Mucosa of descending colon (tissue), 3 donors: ENCODE measurements around the gene LUC7L. TPM values are rescaled to one million over a fixed set of nuclear protein-coding genes. Genes with fewer than 3 reads are reported as not detected.
"Not testable (repeated sequence)": the region's sequence is repeated elsewhere in the genome, so short reads cannot be mapped to it uniquely, and the experiment has no call there.

Source experiments
- ATAC-seq: fragments of 200-7000 bp; cut with Tn5 transposase; one replicate; pipeline ENCODE4 v1.9.1; 2020; ENCODE audit warnings: mild to moderate bottlenecking, moderate library complexity
- DNase-seq, 3 donors: peaks; one replicate each; pipeline ENCODE4 v3.0.0-alpha.2; 2020
- H3K36me3 ChIP-seq: fragments of 200-600 bp; one replicate; pipeline ENCODE4 v1.8.0; 2021; ENCODE audit warnings: low read depth, mild to moderate bottlenecking
- H3K4me1 ChIP-seq: fragments of 200-600 bp; one replicate; pipeline ENCODE4 v1.8.0; 2021; ENCODE audit warnings: low read depth, mild to moderate bottlenecking
- H3K4me3 ChIP-seq: fragments of 200-600 bp; one replicate; pipeline ENCODE4 v1.8.0; 2021; ENCODE audit warnings: mild to moderate bottlenecking
- H3K9me3 ChIP-seq: fragments of 200-600 bp; one replicate; pipeline ENCODE4 v1.8.0; 2021; ENCODE audit warnings: mild to moderate bottlenecking
- CTCF ChIP-seq: fragments of 200-600 bp; IDR thresholded peaks from one replicate; pipeline ENCODE4 v1.8.0; 2022; ENCODE audit warnings: antibody characterized with exemption, mild to moderate bottlenecking
- intact Hi-C, 2 donors: fragments of 100-400 bp; cut with DNase I in 1 of 2; cut with micrococcal nuclease in 1 of 2; formaldehyde crosslinking; loops; one replicate each; pipeline versions ENCODE4 v1.11.0 to v1.11.1; 2022; cut with DNase I, micrococcal nuclease
- total RNA-seq, 3 donors: library from RNA; stranded (reverse); fragmentation: NEBNext Ultra II Directional in 2 of 3; extraction: Animal tissue kit (Norgen Biotek cat#: 25700) in 2 of 3; gene quantifications; one replicate each; pipeline versions ENCODE4 v1.2.1 to v1.2.4, GENCODE V29; 2021 to 2023
- donor health status: DM: no; HTN: no; CAD: no; lungs with moderate emphysema.
- donor health status: DM: no; HTN: no; CAD: no.
- donor health status: DM: no; HTN: yes; CAD: no.

The LUC7L gene
- total RNA-seq, 3 donors from 2014 or later: 47.8 to 86.8 (median 67.2) TPM

- intact Hi-C loops: no loop called here
- Histone ChIP-seq H3K4me3 (no peak overlapping the region), H3K36me3 (no peaks in the 10 kb centered on the region), H3K4me1 (peaks cover 2% of the 10 kb centered on the region), H3K9me3 (no peaks in the 10 kb centered on the region)
- no peak for TF ChIP-seq CTCF
- peak; percentile 73 to 86 (median 85) for DNase-seq
- peak; percentile 58 for ATAC-seq
These were observed 39.1 kb upstream of the LUC7L start for GRCh38 chr16:268141-269053.

GRCh38 chr16:267562-267961 is 38.3 kb upstream of the LUC7L start:
- H3K36me3 ChIP-seq, ATAC-seq, DNase-seq, H3K4me3 ChIP-seq, H3K9me3 ChIP-seq, intact Hi-C loops, H3K4me1 ChIP-seq: not testable (repeated sequence)

- no peaks in the 10 kb centered on the region for H3K36me3 ChIP-seq
- H3K9me3 ChIP-seq: no peaks in the 10 kb centered on the region
- DNase-seq (no peak), ATAC-seq (no peak)
- intact Hi-C loops: no loop called here
- H3K4me1 ChIP-seq: no peaks in the 10 kb centered on the region
- TF ChIP-seq CTCF: no peak
- H3K4me3 ChIP-seq: no peak overlapping the region
These were observed 37.3 kb upstream of the LUC7L start for GRCh38 chr16:266258-267164.

- no peak for TF ChIP-seq CTCF
- Histone ChIP-seq H3K4me3 (no peak overlapping the region), H3K36me3 (no peaks in the 10 kb centered on the region), H3K4me1 (no peaks in the 10 kb centered on the region), H3K9me3 (no peaks in the 10 kb centered on the region)
- intact Hi-C loops: no loop called here
- no peak for DNase-seq
- ATAC-seq: peak; percentile 39
These were observed 36.5 kb upstream of the LUC7L start for GRCh38 chr16:265711-266110.

GRCh38 chr16:265002-265529 is 35.8 kb upstream of the LUC7L start:
- no peak for TF ChIP-seq CTCF
- no peaks in the 10 kb centered on the region for H3K36me3 ChIP-seq
- ATAC-seq (no peak), DNase-seq (no peak)
- no peak overlapping the region for H3K4me3 ChIP-seq
- H3K4me1 ChIP-seq: no peaks in the 10 kb centered on the region
- no peaks in the 10 kb centered on the region for H3K9me3 ChIP-seq
- intact Hi-C loops: no loop called here
